Endothelial cell of umbilical vein (primary cell): ENCODE data around the gene KLHL10. TPM values are rescaled to one million over a fixed set of nuclear protein-coding genes. Genes with fewer than 3 reads are reported as not detected.

Experiments used
- BruUV-seq: library from RNA; stranded (reverse); fragments of 400-500 nt; replicated peaks from 2 replicates; lab custom pipeline; 2021; lab: Mats Ljungman, UMichigan
- CTCF ChIA-PET: fragments of 300-600, 350-600 bp; sonication (Branson Sonifier 250); formaldehyde crosslinking; loops from one replicate; lab custom pipeline; 2021; ENCODE audit warnings: antibody characterized with exemption, inconsistent platforms; lab: Charles Lee
- POLR2A ChIA-PET: fragments of 300-600, 350-600 bp; sonication (Branson Sonifier 250); formaldehyde crosslinking; loops from one replicate; lab custom pipeline; 2021; ENCODE audit warnings: antibody characterized with exemption, inconsistent platforms; lab: Charles Lee
- DNase-seq: peaks from one replicate; pipeline ENCODE4 v3.0.0-alpha.2; 2011; ENCODE audit warnings: low read depth, low spot score
- FAIRE-seq: peaks from 2 replicates; lab custom pipeline; 2011; peaks lifted over from hg19 to GRCh38; lab: Jason Lieb, UNC
- H2AFZ ChIP-seq: 2 replicates; pipeline ENCODE4 v1.6.0; 2012; ENCODE audit warnings: low read depth, low read length, control low read depth, inconsistent platforms
- H3K27ac ChIP-seq: 2 replicates; pipeline ENCODE4 v1.5.1; 2011; ENCODE audit warnings: low read depth, mild to moderate bottlenecking, control low read depth, low read length, moderate library complexity; ENCODE audit not compliant: insufficient read depth
- H3K27me3 ChIP-seq, 2 experiments: 2 replicates each; pipeline versions ENCODE4 v1.6.0 to v1.6.1; 2011; ENCODE audit warnings: low read length in 2 of 2, mixed read lengths in 1 of 2; ENCODE audit not compliant: control insufficient read depth in 2 of 2, insufficient read depth in 2 of 2
- H3K36me3 ChIP-seq, 2 experiments: 2 replicates in 1 of 2; 3 replicates in 1 of 2; pipeline ENCODE4 v1.5.1; 2011; ENCODE audit warnings: low read length in 2 of 2, mild to moderate bottlenecking in 1 of 2, moderate library complexity in 1 of 2; ENCODE audit not compliant: control insufficient read depth in 2 of 2, insufficient read depth in 2 of 2; ENCODE audit errors: extremely low read depth in 1 of 2
- H3K4me1 ChIP-seq: 3 replicates; pipeline ENCODE4 v1.5.1; 2011; ENCODE audit warnings: mild to moderate bottlenecking, low read length; ENCODE audit not compliant: control insufficient read depth, insufficient read depth; ENCODE audit errors: extremely low read depth
- H3K4me2 ChIP-seq: 2 replicates; pipeline ENCODE4 v1.6.1; 2011; ENCODE audit warnings: low read length, control low read depth, mixed read lengths; ENCODE audit not compliant: insufficient read depth
- H3K4me3 ChIP-seq, 3 experiments: fragments of 200-600 bp in 1 of 3; sonication (generic), shearing (Covaris generic) in 1 of 3; replicated peaks in 1 of 3; 2 replicates each; pipeline ENCODE4 v1.5.1; 2011 to 2016; ENCODE audit warnings: control low read depth in 3 of 3, low read length in 3 of 3, mild to moderate bottlenecking in 2 of 3, inconsistent platforms in 1 of 3, low read depth in 1 of 3, moderate library complexity in 1 of 3; ENCODE audit not compliant: insufficient read depth in 1 of 3
- H3K79me2 ChIP-seq: 2 replicates; pipeline ENCODE4 v1.6.0; 2012; ENCODE audit warnings: low read length, inconsistent platforms; ENCODE audit not compliant: control insufficient read depth, insufficient read depth
- H3K9ac ChIP-seq: replicated peaks from 2 replicates; pipeline ENCODE3; 2011; ENCODE audit warnings: low read length, control low read depth; ENCODE audit not compliant: insufficient read depth; ENCODE audit errors: extremely low read depth
- H3K9me1 ChIP-seq: replicated peaks from 3 replicates; pipeline ENCODE4 v1.6.0; 2011; ENCODE audit warnings: mild to moderate bottlenecking, low read length; ENCODE audit not compliant: control insufficient read depth, insufficient read depth; ENCODE audit errors: extremely low read depth
- H3K9me3 ChIP-seq: replicated peaks from 2 replicates; pipeline ENCODE4 v1.5.1; 2012; ENCODE audit warnings: low read length, inconsistent platforms; ENCODE audit not compliant: control insufficient read depth, insufficient read depth
- H4K20me1 ChIP-seq: replicated peaks from 2 replicates; pipeline ENCODE3; 2011; ENCODE audit warnings: mild to moderate bottlenecking, low read length; ENCODE audit not compliant: control insufficient read depth, insufficient read depth; ENCODE audit errors: extremely low read depth
- CTCF ChIP-seq, 2 donors: IDR thresholded peaks; 1 replicate in 1 of 2; 2 replicates in 1 of 2; pipeline ENCODE4 v1.5.1; 2011; ENCODE audit warnings: low read length in 2 of 2, mild to moderate bottlenecking in 2 of 2, moderate library complexity in 2 of 2, control low read depth in 1 of 2, inconsistent platforms in 1 of 2, low read depth in 1 of 2; ENCODE audit not compliant: insufficient read depth in 1 of 2; ENCODE audit errors: extremely low read depth in 1 of 2
- EZH2 ChIP-seq: IDR thresholded peaks from 2 replicates; pipeline ENCODE4 v1.6.1; 2012; ENCODE audit warnings: borderline replicate concordance, low read depth, mild to moderate bottlenecking, moderate library complexity, low read length, inconsistent platforms; ENCODE audit not compliant: severe bottlenecking
- FOS ChIP-seq: IDR thresholded peaks from 2 replicates; pipeline ENCODE4 v1.6.1; 2011; ENCODE audit warnings: mild to moderate bottlenecking, low read length, moderate library complexity, borderline replicate concordance; ENCODE audit not compliant: insufficient read depth
- GATA2 ChIP-seq: IDR thresholded peaks from 2 replicates; pipeline ENCODE4 v1.7.0; 2011; ENCODE audit warnings: low read depth, mild to moderate bottlenecking, moderate library complexity, mixed read lengths, low read length; ENCODE audit not compliant: insufficient read length, insufficient read depth
- JUN ChIP-seq: IDR thresholded peaks from 2 replicates; pipeline ENCODE4 v1.6.1; 2011; ENCODE audit warnings: borderline replicate concordance, low read depth; ENCODE audit not compliant: insufficient read length, insufficient read depth
- MYC ChIP-seq: IDR thresholded peaks from one replicate; pipeline ENCODE4 v1.6.1; 2011; ENCODE audit warnings: mild to moderate bottlenecking, low read depth, low read length
- POLR2A ChIP-seq: IDR thresholded peaks from 2 replicates; pipeline ENCODE4 v1.6.1; 2012; ENCODE audit warnings: low read depth, mild to moderate bottlenecking, control low read depth, low read length
- POLR2AphosphoS5 ChIP-seq: IDR thresholded peaks from 2 replicates; pipeline ENCODE4 v1.6.1; 2012; ENCODE audit warnings: low read depth, mild to moderate bottlenecking, control low read depth, low read length, moderate library complexity; ENCODE audit not compliant: insufficient read depth
- dilution Hi-C: fragments of 300-500 bp; cut with MboI; formaldehyde crosslinking; loops from one replicate; pipeline ENCODE4 v1.15.0; 2019; ENCODE audit warnings: low sequenced_read_pairs; ENCODE audit not compliant: extremely low pct_ligation_motif_present
- intact Hi-C: fragments of 100-400 bp; cut with micrococcal nuclease; formaldehyde crosslinking; loops from one replicate; pipeline ENCODE4 v1.10.0; 2022
- polyA plus RNA-seq, 4 experiments: library from polyadenylated mRNA; depleted of rRNA in 3 of 4; stranded (reverse) in 3 of 4; unstranded in 1 of 4; fragments of >200 nt; gene quantifications; 2 replicates each; pipeline versions ENCODE4 v1.2.1 to v1.2.3, GENCODE V29; 2011 to 2012; ENCODE audit warnings: missing spikeins in 1 of 4
- total RNA-seq: library from RNA; stranded (reverse); gene quantifications from 2 replicates; pipeline ENCODE4 v1.2.3, GENCODE V29; 2021
- TF ChIP-seq, protein P1 (sequence below): IDR thresholded peaks from 2 replicates; pipeline ENCODE4 v1.6.1; 2011; ENCODE audit not compliant: insufficient read depth, insufficient read length

The KLHL10 gene
- total and polyA plus RNA-seq, 2 donors (not counting 3 experiments of a cell fraction or from before 2014, with no cell fraction given) = 0.10 TPM; not detected in 1

GRCh38 chr17:41792845-41793783 lies 44.5 kb upstream of the KLHL10 start:
- no TSS peak for BruUV-seq
- peak; percentile 69 for DNase-seq

DNA sequence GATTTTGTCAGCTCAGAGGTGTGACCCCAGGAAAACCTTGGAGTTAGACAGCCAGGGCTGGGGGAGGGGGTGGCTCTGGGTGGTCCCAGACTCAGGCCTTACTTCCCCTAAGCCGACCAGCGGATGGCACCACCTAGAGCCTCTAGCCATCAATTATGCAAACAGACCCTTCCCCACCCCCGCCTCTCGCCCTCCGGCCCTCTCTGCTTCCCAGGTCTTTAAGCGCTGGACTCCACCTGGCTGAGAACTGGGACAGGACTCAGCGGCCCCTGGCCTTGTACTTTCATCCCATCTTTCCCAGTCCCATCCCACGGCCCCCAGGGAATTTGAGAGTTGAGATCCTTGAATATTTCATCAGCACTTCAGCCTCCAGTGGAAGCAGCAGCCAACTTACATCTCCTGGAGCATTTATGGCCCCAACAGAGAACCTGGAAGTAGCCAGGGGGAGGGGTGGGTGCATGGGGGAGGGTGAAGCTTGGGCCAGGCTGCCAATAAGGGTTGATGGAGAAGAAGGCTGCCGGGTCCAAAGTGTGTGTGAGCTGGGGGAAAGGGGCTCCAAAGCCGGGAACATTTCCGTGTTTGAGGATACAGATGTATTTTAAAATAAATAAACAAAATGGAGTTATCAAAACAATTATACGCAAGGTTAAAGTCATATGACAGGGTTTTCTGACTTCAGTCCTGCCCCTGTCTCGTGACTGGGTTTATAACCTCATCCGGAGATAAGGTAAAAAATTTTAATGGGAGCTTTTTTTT lies 43.7 kb upstream of the KLHL10 start:
- no TSS peak for BruUV-seq
- TF ChIP-seq POLR2A (no peak), GATA2 (no peak), EZH2 (no peak), MYC (no peak), FOS (no peak), JUN (no peak), CTCF (IDR thresholded peaks at IDR 0.05; ENCODE audit: extremely low read depth in 1 of 2, insufficient read depth in 1 of 2, low read depth in 1 of 2, low read length in 2 of 2) (no peak), POLR2AphosphoS5 (no peak)
- TF ChIP-seq, protein P1, sequence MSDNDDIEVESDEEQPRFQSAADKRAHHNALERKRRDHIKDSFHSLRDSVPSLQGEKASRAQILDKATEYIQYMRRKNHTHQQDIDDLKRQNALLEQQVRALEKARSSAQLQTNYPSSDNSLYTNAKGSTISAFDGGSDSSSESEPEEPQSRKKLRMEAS = no peak
- H4K20me1 ChIP-seq = no peaks in the 10 kb centered on the region
- no peaks in the 10 kb centered on the region for H3K36me3 ChIP-seq
- DNase-seq = peak; percentile 48
- H3K27ac ChIP-seq = peak overlapping the region; percentile 51
- peaks cover 16% of the 10 kb centered on the region for H3K4me1 ChIP-seq
- POLR2A ChIA-PET = interaction anchor here (0.9 to 2.1 kb wide), 4 partner anchors 9 to 21 kb away, joined by 3 to 13 read pairs (median 8); no protein-coding TSS in a partner anchor
- dilution Hi-C loops = no loop called here
- no peaks in the 10 kb centered on the region for H3K9me3 ChIP-seq
- H3K9me1 ChIP-seq = no peaks in the 10 kb centered on the region
- peaks cover 0 to 5% of the 10 kb centered on the region in 2 experiments for H3K27me3 ChIP-seq
- FAIRE-seq = peak; percentile 12
- peak overlapping the region; percentile 2 for H3K9ac ChIP-seq
- no peak overlapping the region for H2AFZ ChIP-seq
- H3K79me2 ChIP-seq = no peaks in the 10 kb centered on the region
- no peak overlapping the region for H3K4me3 ChIP-seq
- H3K4me2 ChIP-seq = no peak overlapping the region
- intact Hi-C loops = loop anchor here (1.0 kb wide), 1 partner anchor 17 kb away; no protein-coding TSS in a partner anchor
- CTCF ChIA-PET = interaction anchor here (0.7 to 9.8 kb wide), 6 partner anchors 8 to 56 kb away, joined by 3 to 98 read pairs (median 4); partner anchors contain the start of gene JUP

More at GRCh38 chr17:41792845-41793783, 44.5 kb upstream of the KLHL10 start:
- no peaks in the 10 kb centered on the region for H3K36me3 ChIP-seq
- TF ChIP-seq POLR2AphosphoS5 (peak; percentile 31), FOS (peak; percentile 58), EZH2 (no peak)
- H3K9me3 ChIP-seq = no peaks in the 10 kb centered on the region
- H3K4me1 ChIP-seq = peaks cover 16% of the 10 kb centered on the region
- H3K4me2 ChIP-seq = peak overlapping the region; percentile 33
- no peaks in the 10 kb centered on the region for H3K79me2 ChIP-seq
- ChIA-PET CTCF (interaction anchor here (1.0 to 1.7 kb wide), 3 partner anchors 8 to 20 kb away, joined by 4 to 8 read pairs (median 4); no protein-coding TSS in a partner anchor), POLR2A (interaction anchor here (2.1 kb wide), 1 partner anchor 15 kb away, joined by 13 read pairs; no protein-coding TSS in a partner anchor)
- H2AFZ ChIP-seq = peak overlapping the region; percentile 43
- dilution Hi-C loops = no loop called here
- H4K20me1 ChIP-seq = no peaks in the 10 kb centered on the region
- peaks cover 0 to 7% of the 10 kb centered on the region in 2 experiments for H3K27me3 ChIP-seq
- FAIRE-seq = peak; percentile 94
- H3K4me3 ChIP-seq = no peak overlapping the region
- H3K27ac ChIP-seq = peak overlapping the region; percentile 51
- H3K9ac ChIP-seq = peak overlapping the region; percentile 2
- no peaks in the 10 kb centered on the region for H3K9me1 ChIP-seq
- intact Hi-C loops = loop anchor here (1.0 kb wide), 1 partner anchor 16 kb away; no protein-coding TSS in a partner anchor
